HG03469 (cell line): ENCODE measurements around the gene AKR1C2.
"Not testable (repeated sequence)": the region's sequence is repeated elsewhere in the genome, so short reads cannot be mapped to it uniquely, and the experiment has no call there.

Source experiments
- ATAC-seq: cut with Tn5 transposase; IDR thresholded peaks from one replicate; pipeline ENCODE4 v1.9.1; 2021; ENCODE audit warnings: mild to moderate bottlenecking, moderate library complexity, moderate number of reproducible peaks; ENCODE audit not compliant: unreplicated experiment

AKR1C2 gene

DNA sequence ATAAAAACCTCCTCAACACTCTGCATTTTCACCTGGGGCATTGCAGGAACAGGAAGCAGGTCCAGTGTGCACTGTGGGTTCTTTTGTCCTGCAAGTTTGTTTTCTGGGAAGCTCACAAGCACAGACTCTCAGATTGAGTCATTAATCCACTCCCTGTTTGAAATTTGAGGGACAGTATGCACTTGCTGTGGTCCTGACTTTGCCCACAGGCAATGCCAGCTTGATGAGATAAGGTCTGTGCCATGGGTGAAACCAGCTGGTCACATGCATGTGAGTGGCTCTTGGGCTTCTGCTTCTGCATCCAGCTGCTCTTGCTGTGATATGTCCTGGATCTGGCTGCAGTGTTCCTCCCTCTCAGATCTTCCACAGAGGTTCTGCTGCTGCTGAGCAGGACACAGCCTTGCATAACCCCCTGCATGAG, 21.8 kb upstream of the AKR1C2 start:
- ATAC-seq: not testable (repeated sequence)

DNA sequence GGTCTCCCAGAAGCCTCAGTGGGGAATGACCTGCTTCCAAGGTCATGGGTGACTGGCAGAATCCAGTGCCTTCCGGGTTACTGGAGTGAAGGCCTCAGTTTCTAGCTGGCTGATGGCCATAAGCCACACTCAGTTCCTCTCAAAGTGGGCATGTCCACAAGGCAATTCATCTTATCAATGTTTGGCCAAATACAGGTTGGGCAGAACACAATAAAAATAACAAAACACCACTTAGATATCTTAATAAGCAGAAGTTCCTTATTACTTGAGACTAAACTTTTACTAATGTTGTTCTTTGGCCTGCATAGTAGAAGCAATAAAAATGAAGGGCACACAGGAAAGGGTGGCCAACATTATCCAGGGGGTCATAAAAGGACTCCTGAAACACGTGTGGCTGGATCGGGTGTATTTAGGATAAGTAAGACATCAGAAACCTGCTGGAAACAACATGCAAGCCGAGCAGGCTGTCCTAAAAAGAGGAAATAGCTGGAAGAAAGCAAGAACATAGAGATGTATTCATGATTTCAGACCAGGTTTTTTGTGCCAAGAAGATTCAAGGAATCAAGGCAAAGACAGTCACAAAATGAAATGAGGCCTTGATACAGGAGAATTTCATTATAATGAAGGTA, 19.6 kb upstream of the AKR1C2 start:
- no peak for ATAC-seq

DNA sequence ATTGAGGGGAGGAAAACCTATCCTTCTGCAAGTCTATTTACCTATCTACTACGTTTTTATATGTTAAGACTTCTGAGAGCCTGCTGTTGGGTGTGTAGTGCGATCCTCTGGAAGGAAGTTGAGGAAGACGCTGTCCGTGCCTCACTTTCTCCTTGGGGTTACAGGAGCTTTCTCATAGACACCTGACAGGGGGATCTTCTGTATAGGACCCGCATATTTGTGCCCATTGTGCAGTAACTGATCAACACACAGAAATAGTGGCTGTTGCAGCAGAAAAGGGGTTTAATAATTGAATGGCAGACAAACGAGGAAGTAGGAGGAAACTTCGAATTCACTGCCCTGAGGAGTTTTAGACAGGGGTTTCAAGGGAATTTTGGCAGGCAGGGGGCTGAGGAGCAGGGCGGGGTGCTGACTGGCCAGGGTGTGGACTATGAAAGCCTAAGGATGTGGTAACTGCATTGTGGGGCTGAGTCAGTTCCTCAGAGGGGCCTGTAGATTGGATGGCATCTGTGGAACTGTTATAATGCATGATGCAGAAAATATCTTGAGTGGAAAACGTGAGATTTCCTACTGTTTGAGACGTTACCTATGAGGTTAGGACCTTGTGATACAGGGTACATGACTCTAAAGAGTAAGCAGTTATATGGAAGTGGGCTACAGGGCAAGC, 18.1 kb upstream of the AKR1C2 start:
- ATAC-seq: not testable (repeated sequence)

DNA sequence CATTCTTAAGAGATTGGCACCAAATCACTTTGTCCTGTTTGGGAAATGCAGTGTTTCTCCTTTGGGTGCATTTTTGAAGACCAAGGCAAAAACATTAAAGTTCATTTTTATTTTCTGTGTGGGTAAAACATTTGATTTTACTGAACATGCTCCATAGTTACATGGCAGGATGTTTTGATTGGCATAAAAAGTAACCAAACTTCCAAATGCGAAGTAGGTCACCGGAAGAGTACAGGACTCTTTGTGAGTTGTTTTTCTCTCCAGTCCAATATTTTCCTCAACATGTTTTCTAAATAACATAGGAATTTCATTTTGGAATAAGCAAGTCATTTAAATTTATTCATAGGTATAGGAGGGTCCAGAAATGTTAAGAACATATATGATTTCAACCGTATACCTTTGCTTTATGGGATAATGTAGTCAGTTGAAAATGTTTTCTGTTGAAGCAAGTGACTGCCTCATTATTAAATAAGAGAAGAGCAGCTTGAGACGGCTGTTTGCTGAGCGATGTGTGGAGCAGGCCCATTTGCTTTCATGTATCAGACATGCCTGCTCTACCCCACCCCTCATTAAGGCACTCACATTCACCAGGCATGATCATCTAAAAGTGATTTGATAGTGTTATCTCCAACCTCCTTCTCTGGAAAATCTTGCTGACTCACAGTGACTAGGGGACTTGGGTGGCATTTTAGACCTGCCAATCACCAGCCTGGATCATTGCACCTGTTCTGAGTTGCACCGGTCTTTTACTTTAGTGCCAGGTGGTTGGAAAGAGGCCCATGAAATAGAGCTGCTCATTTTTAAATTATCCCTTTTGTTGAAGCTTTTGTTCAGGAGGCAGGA, 16.3 kb upstream of the AKR1C2 start:
- ATAC-seq: not testable (repeated sequence)

DNA sequence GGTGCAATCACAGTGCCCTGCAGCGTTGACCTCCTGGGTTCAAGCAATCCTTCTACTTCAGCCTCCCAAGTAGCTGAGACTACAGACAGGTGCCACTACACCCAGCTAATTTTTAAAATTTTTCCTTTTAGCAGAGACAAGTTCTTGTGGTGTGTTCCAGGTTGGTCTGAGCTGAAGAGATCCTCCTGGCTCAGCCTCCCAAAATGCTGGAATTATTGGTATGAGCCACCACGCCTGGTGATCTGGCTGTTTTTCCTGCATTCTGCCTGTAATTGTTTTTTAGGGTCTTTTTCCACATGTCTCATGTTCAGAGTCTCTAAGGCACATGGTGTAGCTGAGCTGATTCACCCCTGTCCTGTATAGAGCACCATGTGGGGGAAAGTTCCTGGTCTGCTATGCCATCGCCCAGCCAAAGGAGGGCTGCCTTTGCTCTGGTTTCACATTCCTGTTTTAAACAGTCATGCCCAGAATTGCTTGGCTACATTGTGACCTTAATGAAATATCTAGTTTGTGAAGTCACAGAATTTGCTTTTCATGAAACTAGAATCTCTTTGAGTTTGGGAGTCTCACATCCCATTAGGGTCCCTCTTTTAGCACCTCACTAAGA, 15.1 kb upstream of the AKR1C2 start:
- not testable (repeated sequence) for ATAC-seq

DNA sequence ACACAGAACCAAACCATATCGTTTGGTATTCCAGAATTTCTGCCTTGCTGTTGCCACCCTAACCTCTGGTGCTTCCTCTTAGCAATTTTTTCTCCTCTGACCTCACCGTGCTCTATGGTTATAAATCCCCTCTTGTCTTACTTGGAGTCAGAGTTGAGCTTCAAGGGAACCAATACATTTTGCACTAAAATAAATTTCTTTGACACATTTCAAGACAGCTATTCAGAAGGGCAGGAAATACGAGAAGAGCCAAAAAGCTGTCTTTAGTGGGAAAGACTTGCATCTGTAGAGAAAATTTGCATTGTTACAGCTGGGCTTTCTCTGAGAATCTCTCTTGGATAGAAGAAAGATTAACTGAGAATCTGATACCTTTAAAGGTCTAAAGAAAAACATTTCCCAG, 14.5 kb upstream of the AKR1C2 start:
- ATAC-seq: no peak

DNA sequence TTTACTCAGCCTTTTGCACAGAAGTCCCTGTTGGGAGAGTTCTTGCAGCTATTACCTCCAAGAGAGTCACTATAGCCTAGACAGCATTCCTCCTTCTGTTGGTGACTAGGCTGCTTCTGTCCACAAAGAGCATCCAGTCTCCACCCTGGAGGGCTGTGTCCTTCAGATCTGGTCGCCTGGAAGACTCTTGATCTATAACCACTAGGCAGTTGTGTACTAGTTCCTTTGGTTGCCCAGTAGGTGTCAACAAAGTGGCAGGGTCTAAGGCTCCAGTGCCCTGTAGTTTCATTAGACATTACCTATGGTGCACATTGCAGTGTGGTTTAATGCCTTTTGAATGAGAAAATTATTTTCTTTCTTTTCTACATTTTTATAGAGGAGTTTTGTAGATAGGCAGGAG, 11.3 kb upstream of the AKR1C2 start:
- ATAC-seq: no peak

DNA sequence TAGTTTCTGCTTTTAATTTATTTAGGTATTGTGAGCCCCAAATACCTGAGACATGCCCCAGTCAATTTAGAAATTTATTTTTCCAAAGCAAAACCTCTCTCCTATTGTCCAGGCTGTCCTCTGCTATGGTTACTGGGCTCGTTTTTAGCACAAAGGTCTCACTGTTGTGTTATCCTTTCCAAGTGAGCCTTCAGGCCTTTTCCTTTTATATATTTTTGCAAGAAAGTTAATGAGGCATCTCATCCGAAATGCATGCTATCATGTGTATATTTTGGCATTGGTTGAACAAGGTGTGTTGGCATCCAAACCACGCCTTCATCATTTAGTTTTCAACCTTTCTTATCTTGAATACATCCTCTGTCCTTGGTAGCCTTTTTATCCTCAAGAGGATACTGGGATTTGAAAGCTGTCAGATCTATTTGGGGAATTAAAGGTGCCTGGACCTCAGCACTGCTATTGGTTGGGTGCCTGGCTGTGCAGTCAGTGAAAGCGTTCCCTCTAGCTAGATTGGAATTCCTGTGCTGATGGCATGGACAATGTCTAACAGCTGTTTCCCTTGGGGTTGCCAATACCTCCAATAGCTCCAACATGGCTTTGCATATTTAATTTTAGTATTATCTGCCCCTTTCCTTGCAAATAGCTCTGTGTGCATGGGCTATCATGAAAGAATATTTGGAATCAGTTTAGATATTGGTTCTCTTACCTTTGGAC, 10.7 kb upstream of the AKR1C2 start:
- not testable (repeated sequence) for ATAC-seq

DNA sequence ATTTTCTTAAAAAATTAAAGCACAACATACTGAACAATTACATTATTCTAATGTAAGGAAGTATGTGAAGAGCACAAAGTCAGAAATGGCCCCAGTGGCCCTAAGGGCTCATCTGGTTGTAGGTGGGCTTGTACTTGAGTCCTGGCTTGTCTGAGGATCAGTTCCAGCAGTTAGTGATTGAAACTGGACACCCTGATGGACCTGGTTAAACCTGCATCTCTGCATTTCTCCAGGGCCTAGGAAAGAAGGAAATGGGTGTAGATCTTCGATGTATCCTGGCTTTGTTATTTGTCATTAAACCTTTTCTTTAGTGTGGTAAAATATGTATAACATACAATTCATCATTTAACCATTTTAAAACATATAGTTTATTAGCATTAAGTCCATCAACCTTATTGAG, 9.7 kb upstream of the AKR1C2 start:
- no peak for ATAC-seq

DNA sequence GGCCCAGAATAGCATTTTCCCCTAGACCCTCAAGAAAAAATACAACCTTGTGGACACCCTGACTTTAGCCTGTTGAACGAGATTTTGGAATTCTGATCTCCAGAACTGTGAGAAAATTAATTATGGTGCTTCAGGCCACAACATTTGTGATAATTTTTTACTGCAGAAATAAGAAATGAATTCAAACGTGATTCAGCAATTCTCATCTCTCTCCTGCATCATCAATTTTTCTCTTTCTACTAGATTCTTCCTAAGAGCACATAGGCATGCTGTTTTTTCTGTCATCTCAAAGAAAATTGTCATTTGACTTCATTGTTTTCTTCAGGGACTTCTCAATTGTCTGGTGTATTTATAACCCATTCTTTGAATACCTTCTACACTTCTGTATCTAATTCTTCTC, 8.9 kb upstream of the AKR1C2 start:
- no peak for ATAC-seq

DNA sequence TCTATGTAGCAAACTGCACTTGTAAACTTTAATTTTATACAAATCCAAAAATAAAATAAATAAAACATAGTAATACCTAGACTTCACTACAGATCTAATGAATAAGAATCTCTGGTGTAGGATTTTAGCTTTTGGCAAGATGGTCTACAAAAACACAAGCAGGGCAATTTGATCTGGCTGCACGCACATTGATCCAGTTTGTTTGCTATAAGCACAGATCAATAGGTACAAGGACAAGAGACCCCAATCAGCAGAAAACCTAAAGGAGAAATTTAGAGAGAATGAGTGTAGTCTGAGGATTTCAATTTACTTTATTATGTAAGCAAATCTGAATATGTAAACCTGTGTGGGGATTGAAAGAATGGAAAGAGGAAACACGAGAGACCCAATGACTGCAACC, 7.7 kb upstream of the AKR1C2 start:
- not testable (repeated sequence) for ATAC-seq

DNA sequence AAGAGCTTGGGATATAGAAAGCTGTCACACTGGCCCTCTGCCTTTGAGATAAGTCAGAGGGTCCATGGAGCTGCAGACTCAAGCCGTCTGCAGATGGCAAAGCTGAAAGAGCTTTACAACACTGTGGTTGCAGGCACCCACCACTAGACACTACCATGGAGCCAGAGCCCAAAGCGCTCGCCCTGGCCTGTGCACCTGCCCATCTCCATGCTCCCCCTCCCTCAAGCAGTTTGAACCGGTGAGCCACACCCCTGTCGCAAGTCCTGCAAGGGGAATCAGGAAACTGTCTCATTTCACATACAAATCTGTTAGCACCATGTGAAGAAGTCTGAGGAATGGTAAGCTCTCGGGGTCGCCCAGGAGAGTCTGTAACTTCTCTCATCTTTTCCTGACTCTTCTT, 6.4 kb upstream of the AKR1C2 start:
- not testable (repeated sequence) for ATAC-seq

DNA sequence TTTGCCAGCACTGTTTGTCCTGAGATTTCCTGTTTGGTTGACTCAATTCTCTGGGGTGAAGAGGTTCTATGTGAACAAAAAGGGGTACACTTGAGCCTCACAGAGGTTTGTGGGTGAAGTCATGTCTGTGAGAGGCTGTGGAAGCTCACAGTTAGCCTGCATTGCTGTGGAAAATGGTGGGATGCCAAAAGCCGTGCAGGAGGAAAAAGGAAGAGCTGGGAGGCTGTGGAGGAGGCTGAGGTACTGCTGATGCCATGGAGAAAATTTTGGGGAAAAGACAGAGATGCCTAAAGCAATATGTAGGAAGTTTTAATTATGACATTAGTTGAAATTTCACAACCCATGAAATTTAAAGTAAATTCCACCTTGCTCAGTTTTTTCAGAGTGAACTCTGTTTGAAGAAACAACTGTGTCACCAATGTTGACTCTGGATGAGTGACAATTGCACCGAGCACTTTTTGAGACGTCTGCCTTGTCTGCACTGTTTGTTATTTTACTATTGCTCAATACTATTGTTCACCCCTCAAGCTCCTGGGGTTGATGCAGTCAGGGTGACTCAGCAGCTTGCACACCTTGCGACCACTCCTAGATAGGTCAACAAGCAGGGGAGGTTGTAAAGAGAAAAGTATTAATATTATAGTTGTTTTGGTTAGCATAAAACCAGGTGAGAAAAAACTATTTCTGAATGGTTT, 5.3 kb upstream of the AKR1C2 start:
- not testable (repeated sequence) for ATAC-seq

DNA sequence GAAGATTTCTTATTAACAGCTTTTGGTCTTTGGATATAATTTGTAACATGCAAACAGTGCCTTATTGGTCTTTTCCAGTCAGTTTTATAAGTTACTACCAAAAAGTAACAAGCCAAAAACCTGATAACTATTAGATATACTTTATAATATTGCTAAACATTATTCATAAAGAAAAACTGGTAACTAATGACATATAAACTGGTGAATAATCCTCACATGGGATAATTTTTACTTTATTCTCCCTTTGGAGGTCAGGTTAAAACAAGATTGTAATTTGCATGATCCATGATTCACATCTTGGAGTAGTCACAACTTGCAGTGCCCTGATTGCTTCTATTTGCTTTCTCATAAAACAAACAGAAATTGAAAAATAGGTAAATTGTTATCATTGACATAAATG, 844 bp upstream of the AKR1C2 start:
- ATAC-seq: not testable (repeated sequence)

DNA sequence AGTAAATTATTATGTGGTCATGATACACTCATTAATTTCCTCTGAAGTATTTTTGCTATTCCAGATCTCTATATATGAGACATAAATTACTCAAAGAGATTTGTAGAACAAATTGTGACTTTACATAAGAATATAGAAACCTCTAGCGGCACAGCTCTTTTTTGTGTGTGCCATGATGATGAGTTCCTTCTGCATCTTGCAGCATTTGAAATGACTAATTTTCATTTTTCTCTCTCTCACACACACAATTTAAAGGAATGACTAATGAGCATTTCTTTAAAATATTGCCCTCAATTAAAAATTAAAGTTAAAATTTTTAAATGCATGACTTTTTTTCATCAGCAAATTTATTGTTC, 351 bp upstream of the AKR1C2 start:
- ATAC-seq: not testable (repeated sequence)

DNA sequence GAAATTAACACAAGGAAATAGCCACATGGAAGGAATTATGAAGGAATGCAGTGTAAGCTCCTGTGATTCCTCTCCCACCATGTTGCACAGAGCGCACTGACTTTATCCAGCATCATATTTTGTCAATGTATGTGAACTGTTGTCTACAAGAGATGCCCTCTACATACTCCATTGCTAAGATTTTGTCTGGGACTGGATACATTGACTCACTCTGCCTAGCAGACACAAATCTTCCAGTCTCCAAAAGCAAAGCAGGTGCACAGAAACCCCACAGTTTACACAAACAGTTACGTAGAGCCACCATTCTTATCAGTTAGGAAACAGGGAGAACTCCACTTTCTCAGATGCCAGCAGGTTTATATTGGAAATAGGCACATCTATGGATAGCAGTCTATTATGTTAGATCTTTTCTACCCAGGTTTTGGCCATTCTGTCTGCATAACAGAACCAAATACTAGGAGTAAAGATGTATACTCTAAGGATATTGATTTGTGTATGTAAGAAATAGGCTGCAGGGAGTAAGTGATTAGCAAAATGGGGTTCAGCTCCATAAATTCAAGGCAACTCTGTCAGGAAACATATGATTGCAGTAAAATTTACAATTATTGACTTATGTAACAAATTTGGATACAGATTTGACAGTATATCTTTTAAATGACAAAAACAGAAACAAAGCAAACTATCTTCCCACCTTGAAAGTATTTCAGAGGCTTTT, 1.5 kb downstream of the AKR1C2 start:
- no peak for ATAC-seq

DNA sequence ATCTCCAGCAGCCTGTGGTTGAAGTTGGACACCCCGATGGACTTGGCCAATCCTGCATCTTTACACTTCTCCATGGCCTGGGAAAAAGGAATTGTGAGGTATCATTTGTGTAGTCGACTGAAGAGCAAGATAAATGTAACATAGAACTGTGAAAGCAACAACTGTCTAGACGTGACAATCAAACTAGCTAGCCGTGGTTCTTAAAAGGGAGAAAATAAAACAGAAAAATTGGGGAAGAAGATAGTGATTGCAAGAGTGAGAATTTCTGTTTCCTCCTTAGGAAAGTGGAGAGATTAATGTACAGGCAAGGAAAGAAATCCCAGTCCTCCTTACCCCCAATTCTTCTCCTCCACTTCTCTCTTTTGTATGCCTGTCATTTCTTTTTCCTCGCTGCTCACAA, 5.0 kb downstream of the AKR1C2 start:
- ATAC-seq: no peak

DNA sequence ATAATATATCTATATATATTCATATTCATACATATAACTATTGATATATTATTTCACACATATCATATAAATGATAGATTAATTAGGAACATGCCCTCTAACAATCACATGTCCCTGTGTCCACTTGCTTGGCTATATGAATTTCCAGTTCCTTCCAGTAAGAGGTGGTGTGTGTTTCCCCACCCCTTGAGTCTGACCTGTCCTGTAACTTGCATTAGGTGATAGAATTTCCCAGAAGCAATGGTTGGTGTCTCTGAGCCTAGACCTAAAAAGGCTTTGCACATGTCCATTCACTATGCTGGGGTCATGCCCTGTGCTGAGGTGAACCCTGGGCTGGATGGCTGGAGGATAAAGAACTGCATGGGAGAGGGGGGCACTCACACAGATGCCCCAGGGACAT, 9.4 kb downstream of the AKR1C2 start:
- ATAC-seq: not testable (repeated sequence)

DNA sequence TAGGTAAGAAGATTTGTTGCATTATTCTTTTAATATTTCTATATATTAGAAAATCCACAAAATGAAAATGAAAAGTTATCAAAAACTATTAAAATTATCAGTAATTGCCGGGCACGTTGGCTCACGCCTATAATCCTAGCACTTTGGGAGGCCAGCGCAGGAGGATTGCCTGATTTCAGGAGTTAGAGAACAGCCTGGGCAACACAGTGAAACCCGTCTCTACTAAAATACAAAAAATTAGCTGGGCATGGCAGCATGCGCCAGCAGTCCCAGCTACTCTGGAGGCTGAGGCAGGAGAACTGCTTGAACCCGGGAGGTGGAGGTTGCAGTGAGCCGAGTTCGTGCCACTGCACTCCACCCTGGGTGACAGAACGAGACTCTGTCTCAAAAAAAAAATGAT, 11.1 kb downstream of the AKR1C2 start:
- not testable (repeated sequence) for ATAC-seq

DNA sequence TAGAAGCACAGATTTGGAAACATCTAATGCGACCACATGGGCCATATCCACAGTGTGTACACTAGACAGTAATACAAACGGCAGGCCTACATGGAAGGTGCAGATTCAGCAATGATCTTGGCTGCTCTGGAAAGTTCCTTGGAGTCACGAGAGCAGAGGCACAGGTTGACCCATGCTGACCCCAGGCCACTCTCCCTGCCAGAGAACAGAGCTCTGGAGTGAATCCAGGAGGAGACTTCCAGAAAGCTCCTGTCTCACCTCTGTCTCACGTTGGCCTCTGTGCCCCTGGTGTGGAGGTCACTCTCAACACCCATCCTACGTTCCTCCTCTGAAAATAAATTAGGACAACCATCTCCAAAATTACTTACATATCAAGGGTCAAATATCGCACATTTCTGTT, 12.2 kb downstream of the AKR1C2 start:
- ATAC-seq: not testable (repeated sequence)
